Measurements from ENCODE around the gene USP10. TPM values are rescaled to one million over a fixed set of nuclear protein-coding genes. Genes with fewer than 3 reads are reported as not detected.

Gene USP10
- total RNA-seq, 1 donor from 2014 or later, result 62.7 TPM

DNA sequence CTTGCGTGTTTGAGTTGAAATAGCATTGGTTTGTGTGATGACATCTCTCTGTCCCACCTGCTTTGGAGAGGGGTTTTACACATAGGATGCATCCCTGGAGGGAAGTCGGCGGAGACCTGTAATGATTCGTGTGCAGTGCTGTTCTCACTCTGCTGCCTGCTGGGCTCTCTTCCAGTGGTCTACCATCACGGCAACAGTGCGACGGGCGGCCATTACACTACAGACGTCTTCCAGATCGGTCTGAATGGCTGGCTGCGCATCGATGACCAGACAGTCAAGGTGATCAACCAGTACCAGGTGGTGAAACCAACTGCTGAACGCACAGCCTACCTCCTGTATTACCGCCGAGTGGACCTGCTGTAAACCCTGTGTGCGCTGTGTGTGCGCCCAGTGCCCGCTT, 78.9 kb downstream of the USP10 start:
- Histone ChIP-seq H3K27ac (no peak overlapping the region), H3K9me3 (no peaks in the 10 kb centered on the region), H3K4me3 (no peak overlapping the region), H3K4me1 (no peaks in the 10 kb centered on the region), H3K27me3 (ENCODE audit: low read depth) (no peaks in the 10 kb centered on the region), H3K36me3 (peaks cover 66% of the 10 kb centered on the region)
- TF ChIP-seq, protein P1, sequence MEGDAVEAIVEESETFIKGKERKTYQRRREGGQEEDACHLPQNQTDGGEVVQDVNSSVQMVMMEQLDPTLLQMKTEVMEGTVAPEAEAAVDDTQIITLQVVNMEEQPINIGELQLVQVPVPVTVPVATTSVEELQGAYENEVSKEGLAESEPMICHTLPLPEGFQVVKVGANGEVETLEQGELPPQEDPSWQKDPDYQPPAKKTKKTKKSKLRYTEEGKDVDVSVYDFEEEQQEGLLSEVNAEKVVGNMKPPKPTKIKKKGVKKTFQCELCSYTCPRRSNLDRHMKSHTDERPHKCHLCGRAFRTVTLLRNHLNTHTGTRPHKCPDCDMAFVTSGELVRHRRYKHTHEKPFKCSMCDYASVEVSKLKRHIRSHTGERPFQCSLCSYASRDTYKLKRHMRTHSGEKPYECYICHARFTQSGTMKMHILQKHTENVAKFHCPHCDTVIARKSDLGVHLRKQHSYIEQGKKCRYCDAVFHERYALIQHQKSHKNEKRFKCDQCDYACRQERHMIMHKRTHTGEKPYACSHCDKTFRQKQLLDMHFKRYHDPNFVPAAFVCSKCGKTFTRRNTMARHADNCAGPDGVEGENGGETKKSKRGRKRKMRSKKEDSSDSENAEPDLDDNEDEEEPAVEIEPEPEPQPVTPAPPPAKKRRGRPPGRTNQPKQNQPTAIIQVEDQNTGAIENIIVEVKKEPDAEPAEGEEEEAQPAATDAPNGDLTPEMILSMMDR (IDR thresholded peaks at IDR 0.05), result no peak
- no peak for DNase-seq
- intact Hi-C loops (cut with DNase I), result no loop called here
- no peak for ATAC-seq

DNA sequence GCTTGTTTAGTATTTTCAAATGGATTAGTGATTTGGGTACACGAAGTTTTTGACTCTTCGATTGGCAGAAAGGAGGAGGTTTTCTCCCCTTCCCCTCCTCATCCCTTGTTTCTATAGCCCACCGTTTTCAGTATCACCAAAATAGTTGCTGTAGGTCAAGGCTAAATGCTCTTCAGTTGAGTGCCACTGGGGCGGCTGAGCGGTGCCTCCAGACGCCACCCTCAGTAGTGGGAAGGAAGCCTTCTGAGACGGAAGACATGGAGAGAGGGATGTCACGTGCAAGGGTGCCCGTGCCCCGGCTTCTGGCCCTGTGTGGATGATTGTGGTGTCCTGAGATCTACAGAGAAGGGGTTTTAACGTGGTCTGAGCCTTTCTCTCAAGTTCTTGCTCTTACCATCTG, 80.3 kb downstream of the USP10 start:
- H3K4me3 ChIP-seq, result no peak overlapping the region
- intact Hi-C loops (cut with DNase I), result no loop called here
- peaks cover 53% of the 10 kb centered on the region for H3K36me3 ChIP-seq
- DNase-seq, result no peak
- H3K27ac ChIP-seq, result no peak overlapping the region
- no peaks in the 10 kb centered on the region for H3K4me1 ChIP-seq
- no peak for ATAC-seq
- TF ChIP-seq, protein P1 (IDR thresholded peaks at IDR 0.05), result no peak
- no peaks in the 10 kb centered on the region for H3K9me3 ChIP-seq
- no peaks in the 10 kb centered on the region for H3K27me3 ChIP-seq (ENCODE audit: low read depth)

DNA sequence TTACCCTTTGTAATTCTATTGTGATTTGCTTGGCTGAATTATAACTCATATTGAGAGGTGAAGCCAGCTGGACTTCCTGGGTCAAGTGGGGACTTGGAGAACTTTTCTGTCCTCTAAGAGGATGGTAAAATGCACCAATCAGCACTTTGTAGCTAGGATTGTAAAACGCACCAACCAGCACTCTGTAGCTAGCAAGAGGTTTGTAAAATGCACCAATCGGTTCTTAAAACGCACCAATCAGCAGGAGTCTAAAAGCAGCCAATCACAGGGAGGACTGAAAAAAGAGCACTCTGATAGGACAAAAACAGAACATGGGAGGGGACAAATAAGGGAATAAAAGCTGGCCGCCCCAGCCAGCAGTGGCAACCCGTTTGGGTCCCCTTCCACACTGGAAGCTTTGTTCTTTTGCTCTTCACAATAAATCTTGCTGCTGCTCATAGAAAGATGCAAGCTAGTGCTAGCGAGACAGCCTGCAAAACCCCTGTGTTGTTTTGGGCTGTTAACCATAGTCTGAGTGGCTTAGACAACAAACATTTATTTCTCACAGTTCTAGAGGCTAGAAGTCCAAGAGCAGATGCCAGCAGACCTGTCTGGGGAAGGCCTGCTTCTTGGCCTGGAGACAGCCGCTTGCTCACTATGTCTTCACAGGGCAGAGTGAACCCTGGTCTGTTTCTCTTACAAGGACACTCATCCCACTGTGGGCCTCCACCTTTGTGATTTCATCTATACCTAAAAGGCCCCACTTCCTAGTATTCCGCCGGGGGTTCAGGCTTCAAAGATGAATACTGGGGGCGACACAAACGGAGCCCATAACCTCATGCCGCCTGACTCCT, 81.0 kb downstream of the USP10 start:
- no peak overlapping the region for H3K27ac ChIP-seq
- H3K36me3 ChIP-seq, result peaks cover 46% of the 10 kb centered on the region
- no peaks in the 10 kb centered on the region for H3K9me3 ChIP-seq
- ATAC-seq (no peak), DNase-seq (no peak)
- H3K27me3 ChIP-seq (ENCODE audit: low read depth), result no peaks in the 10 kb centered on the region
- H3K4me3 ChIP-seq, result no peak overlapping the region
- TF ChIP-seq, protein P1 (IDR thresholded peaks at IDR 0.05), result no peak
- intact Hi-C loops (cut with DNase I), result no loop called here
- peaks cover 5% of the 10 kb centered on the region for H3K4me1 ChIP-seq

DNA sequence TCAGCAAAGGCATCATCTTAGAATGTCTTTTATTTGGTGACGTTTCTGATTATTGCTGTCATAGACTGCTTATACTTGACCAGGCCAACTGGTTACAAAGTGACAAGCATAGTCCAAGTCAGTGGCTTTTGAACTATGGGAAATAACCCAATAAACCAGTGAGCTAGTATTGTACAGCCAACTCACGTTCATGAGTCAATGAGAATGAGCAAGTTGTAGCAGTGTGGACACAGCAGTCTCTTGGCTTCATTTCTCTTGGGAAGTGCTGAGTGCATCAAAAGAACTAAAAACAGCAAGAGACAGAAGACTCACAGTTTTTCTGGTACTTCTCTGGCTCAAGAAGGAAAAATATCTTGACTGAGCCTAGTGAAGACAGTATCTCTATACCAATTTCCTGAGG, 83.0 kb downstream of the USP10 start:
- DNase-seq, result no peak
- no peaks in the 10 kb centered on the region for H3K9me3 ChIP-seq
- no peak for ATAC-seq
- no peak overlapping the region for H3K4me3 ChIP-seq
- no peaks in the 10 kb centered on the region for H3K27me3 ChIP-seq (ENCODE audit: low read depth)
- peaks cover 25% of the 10 kb centered on the region for H3K36me3 ChIP-seq
- peaks cover 16% of the 10 kb centered on the region for H3K4me1 ChIP-seq
- TF ChIP-seq, protein P1 (IDR thresholded peaks at IDR 0.05), result no peak
- H3K27ac ChIP-seq, result no peak overlapping the region
- intact Hi-C loops (cut with DNase I), result no loop called here

DNA sequence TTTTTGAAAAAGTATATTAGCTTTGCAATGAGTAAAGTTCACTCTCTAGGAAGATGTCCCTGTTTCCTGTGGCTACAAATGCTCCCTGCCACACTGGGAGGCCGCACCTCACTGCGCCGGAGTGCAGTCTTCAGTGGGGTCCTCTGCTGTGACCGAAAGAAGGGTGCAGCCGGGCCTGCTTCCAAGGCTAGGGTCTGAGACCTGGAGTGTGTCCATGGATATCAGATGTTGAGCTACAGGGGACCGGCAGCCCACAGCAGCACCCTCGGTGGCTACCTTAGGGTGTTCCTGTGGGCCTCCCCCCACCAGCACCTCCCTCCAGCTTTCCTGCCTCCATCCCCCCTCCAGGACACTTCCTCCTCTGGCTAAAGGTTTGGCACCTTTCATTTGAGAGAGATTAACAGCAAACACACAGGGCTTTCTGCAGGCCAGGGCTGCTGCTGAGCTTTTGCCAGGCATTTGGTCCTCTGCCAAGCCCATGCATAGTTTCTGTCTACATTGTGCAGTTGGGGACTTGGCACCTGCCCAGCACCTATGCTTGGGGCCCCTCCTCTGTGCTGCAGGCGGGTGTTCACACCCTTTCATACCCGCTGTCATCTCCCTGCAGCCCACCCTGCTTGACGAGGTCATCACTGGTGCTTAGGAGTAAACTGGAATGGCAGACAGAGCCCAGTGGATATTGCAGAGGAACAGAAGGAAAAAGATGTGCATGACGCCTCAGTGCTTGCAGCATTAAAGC, 86.2 kb downstream of the USP10 start:
- no peak for DNase-seq
- no peaks in the 10 kb centered on the region for H3K27me3 ChIP-seq (ENCODE audit: low read depth)
- intact Hi-C loops (cut with DNase I), result no loop called here
- H3K9me3 ChIP-seq, result no peaks in the 10 kb centered on the region
- H3K27ac ChIP-seq, result no peak overlapping the region
- TF ChIP-seq, protein P1 (IDR thresholded peaks at IDR 0.05), result no peak
- H3K36me3 ChIP-seq, result no peaks in the 10 kb centered on the region
- H3K4me1 ChIP-seq, result peaks cover 19% of the 10 kb centered on the region
- peak; percentile 52 to 54 for ATAC-seq
- H3K4me3 ChIP-seq, result no peak overlapping the region
